GM21390 (cell line): ENCODE measurements around the gene CEP57.
"Not testable (repeated sequence)": the region's sequence is repeated elsewhere in the genome, so short reads cannot be mapped to it uniquely, and the experiment has no call there.

Experiments used
- ATAC-seq: cut with Tn5 transposase; IDR thresholded peaks from one replicate; pipeline ENCODE4 v1.9.1; 2021; ENCODE audit not compliant: unreplicated experiment

CEP57 gene

DNA sequence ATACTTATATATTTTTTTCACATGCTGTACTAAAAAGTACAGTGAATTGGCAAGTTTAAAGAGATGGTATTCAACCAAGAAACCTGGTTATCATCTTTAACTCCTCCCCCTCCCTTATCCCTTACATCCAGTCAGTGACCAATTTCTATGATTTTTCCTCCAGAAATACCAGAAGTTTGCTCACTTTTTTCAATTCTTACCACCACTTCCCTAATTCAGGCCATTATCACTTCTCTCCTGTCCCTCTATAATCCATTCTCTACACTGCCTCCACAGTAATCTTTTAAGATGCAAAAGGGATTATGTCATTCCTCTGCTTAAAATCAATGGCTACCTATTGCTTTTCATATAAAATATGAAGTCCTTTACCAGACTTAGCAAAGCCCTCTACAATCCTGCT is 62.8 kb downstream of the CEP57 start:
- ATAC-seq = no peak

DNA sequence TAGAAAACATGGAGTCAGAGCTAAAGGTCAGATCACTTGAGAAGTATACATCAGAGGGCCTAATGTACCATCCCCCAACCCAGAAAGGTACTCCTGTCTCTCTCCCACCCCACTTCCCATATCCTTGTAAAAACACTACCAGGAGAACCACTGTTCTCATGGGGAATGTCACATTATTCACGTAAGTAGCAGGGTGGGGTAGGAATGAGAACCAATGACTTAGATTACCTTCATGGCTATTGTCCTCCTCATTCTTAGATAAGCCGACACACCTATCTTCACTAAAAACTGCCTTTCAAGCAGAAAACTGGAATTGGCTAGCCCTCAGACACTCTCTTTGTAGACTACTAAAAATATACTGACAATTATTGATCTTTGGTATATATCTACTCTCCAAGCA is 63.6 kb downstream of the CEP57 start:
- no peak for ATAC-seq

- ATAC-seq = not testable (repeated sequence)
Observed at GRCh38 chr11:95854362-95854761, 64.1 kb downstream of the CEP57 start.

DNA sequence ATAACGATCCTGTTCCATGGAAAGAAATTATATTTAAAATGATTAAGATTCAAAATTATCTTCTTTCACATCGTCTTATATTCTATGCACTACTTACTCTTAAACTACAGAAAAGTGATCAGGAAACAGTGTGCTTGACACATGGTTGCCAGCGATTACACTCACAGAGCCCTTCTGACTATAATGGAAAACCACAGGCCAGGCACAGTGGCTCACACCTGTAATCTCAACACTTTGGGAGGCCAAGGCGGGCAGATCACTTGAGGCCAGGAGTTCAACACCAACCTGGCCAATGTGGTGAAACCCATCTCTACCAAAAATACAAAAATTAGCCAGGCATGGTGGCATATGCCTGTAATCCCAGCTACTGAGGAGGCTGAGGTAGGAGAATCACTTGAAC is 69.7 kb downstream of the CEP57 start:
- not testable (repeated sequence) for ATAC-seq

DNA sequence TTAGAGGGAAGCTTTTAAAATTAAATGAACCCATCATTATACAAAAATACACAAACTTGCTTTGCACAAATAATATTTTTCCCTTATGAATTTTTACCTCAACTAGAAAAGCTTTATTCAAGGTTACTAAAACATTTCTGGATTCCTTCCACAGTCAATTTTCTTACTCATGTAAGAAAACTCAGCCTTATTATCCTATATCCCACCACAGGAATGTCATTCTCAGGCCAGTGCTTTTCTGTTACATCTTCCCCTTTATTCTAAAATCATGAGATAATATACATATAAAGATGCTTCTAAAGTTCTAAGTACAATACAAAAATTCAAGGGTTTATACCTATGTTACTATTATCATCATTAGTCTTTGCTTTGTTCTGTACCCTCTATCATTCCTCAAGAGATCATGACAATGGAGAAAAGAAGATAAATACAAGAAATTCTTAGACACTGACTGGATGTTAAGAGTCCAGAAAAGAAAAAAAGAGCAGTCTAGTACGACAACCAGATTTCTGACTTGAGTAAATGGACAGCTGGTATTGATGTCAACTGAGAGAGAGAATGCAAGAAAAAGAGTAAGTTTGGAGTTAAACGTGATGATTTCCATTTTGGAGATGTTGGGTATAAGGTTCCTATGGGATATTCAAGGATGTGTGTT is 73.3 kb downstream of the CEP57 start:
- ATAC-seq = no peak

- ATAC-seq = no peak
Observed at GRCh38 chr11:95867105-95867504, 76.8 kb downstream of the CEP57 start.

- not testable (repeated sequence) for ATAC-seq
Observed at GRCh38 chr11:95870877-95871276, 80.6 kb downstream of the CEP57 start.

DNA sequence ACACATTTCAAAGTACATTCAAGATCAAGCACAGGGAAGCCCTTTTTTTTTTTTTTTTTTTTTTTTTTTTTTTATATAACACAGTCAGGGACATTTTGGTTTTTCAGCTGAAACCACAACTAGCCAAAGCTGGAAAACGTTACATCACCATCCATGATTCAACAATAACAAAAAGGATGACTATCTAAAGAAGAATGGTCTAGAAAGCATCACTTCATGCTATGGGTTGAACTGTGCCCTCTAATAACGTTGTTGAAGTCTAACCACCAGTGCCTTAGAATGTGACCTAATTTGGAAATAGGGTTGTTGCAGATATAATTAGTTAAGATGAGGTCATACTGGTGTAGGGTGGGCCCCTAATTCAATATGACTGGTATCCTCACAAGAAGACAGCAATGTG is 87.0 kb downstream of the CEP57 start:
- no peak for ATAC-seq
